DMS53 treated with DMSO at 0.1 percent for 48 hours (cell line): ENCODE data around the gene ADORA2A.
"Not testable (repeated sequence)": the region's sequence is repeated elsewhere in the genome, so short reads cannot be mapped to it uniquely, and the experiment has no call there.

Experiments
- DNase-seq: peaks from one replicate; lab custom pipeline; 2025; ENCODE audit not compliant: unreplicated experiment; lab: John Stamatoyannopoulos, UW

ADORA2A gene

DNA sequence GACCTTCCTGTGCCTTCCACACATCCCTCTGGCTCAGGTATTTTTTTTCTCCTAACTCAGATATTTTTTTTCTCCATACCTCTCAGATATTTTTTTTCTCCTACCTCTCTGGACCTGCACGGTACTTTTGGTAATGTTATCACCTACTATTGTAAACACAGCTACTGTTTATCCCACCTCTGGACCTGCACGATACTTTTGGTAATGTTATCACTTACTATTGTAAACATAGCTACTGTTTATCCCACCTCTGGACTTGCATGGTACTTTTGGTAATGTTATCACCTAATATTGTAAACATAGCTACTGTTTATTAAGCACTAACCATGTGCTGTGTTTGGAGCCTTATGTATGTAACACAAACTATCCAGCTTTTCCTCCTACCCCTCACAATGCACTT, 55.6 kb downstream of the ADORA2A start:
- DNase-seq: no peak

DNA sequence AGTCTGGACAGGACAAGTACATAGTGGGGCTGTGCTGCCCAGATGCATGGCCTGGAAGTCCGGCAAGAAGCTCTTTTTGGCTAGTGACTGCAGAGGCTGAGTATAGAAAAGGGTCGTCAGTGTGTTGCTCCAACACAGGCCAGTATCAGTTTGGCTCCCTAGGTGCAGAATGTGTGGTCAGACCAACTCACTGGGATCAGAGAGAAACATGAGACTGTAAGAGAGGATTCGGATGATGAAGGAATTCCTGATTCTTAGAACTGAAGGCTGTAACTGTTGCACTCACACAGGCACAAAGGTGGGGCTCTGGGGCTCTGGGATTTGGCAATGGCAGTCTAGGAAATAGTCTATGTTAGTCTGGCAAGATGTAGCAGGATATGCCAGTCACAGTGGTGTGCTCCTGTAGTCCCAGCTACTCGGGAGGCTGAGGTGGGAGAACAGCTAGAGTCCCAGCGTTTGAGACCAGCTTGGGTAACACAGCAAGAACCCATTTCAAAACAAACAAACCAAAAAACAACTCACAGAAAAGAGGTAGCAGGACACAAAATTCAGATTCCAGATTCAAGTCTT, 56.7 kb downstream of the ADORA2A start:
- no peak for DNase-seq

- no peak for DNase-seq
Measured at GRCh38 chr22:24485170-24485569, 57.8 kb downstream of the ADORA2A start.

- DNase-seq: no peak
Measured at GRCh38 chr22:24485608-24486007, 58.2 kb downstream of the ADORA2A start.

DNA sequence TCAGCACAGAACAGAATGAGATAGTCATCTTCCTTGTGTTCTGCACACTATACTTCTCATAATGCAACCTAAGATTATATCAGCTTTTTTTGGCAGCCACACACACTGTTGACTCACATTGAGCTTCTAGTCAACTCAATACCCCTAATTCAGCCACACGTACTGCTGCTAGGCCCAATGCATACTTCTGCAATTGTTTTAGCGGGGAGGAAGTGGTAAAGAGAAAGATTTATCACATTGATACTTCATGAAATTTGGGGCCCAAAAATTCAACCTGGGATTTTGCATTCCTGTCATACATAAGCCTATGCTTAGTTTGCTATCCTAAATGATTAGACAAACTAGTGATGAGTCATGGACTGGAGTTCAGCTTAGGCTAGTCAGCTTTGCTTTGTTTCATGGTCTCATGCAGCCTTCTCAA, 59.1 kb downstream of the ADORA2A start:
- no peak for DNase-seq

GRCh38 chr22:24489011-24489410, 61.6 kb downstream of the ADORA2A start:
- no peak for DNase-seq

DNA sequence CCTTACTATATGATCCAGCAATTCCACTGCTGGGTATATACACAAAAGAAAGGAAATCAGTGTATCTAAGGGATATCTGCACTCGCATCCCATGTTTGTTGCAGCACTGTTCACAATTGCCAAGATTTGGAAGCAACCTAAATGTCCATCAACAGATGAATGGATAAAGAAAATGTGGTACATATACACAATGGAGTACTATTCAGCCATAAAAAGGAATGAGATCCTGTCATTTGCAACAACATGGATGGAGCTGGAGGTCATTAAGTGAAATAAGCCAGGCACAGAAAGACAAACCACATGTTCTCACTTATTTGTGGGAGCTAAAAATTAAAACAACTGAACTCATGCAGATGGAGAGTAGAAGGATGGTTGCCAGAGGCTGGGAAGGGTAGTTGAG, 62.0 kb downstream of the ADORA2A start:
- not testable (repeated sequence) for DNase-seq
